Nephron (organoid): Measurements from ENCODE around the gene RIPOR1.

Source experiments
- H3K27ac Mint-ChIP-seq, 3 experiments: 2 replicates each; pipeline ENCODE4 v1.8.0; 2020; ENCODE audit warnings: mixed read lengths in 3 of 3, mild to moderate bottlenecking in 2 of 3, moderate library complexity in 1 of 3
- H3K27me3 Mint-ChIP-seq: 2 replicates; pipeline ENCODE4 v1.8.0; 2021; ENCODE audit warnings: low read depth, mild to moderate bottlenecking, moderate library complexity, mixed read lengths
- H3K36me3 Mint-ChIP-seq: 2 replicates; pipeline ENCODE4 v1.8.0; 2020; ENCODE audit warnings: low read depth, mixed read lengths
- H3K4me1 Mint-ChIP-seq: 2 replicates; pipeline ENCODE4 v1.8.0; 2020; ENCODE audit warnings: mixed read lengths
- H3K4me3 Mint-ChIP-seq, 3 experiments: 2 replicates each; pipeline ENCODE4 v1.8.0; 2020; ENCODE audit warnings: mild to moderate bottlenecking in 3 of 3, mixed read lengths in 3 of 3, moderate library complexity in 2 of 3
- H3K9me3 Mint-ChIP-seq: 2 replicates; pipeline ENCODE4 v1.8.0; 2020; ENCODE audit warnings: mixed read lengths
- TF ChIP-seq, protein P1 (sequence below), 3 experiments: fragments of 200-600 bp; sonication (generic); IDR thresholded peaks; one replicate each; pipeline ENCODE4 v1.5.0; 2021; ENCODE audit warnings: antibody characterized with exemption in 3 of 3; ENCODE audit not compliant: unreplicated experiment in 3 of 3

RIPOR1 gene

DNA sequence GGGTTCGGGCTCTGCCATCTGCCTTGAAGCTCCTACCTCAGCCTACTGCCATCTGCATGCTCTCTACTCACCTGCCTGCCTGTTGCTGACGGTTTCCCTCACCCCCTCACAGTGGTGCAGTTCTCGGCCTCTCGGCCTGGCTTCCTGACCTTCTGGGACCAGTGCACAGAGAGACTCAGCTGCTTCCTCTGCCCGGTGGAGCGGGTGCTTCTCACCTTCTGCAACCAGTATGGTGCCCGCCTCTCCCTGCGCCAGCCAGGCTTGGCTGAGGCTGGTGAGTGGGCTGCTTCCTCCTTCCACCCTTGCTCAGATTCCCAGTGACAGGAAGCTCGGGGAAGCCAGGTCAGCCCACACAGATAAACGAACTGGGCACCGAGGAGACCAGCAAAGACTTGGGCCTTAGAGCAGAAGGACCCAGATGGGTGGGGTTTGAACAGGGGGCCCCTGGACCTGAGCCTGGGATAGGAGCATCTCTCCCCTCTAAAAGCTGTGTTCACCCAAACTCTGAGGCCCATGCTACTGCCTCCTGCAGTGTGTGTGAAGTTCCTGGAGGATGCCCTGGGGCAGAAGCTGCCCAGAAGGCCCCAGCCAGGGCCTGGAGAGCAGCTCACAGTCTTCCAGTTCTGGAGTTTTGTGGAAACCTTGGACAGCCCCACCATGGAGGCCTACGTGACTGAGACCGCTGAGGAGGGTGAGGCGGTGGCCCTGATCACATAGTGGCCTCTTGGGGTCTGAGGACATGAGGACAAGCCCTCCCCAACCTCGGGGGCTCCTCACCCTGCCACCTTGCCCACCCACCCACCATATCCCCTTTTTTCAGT, 16.4 kb downstream of the RIPOR1 start:
- peaks cover 39% of the 10 kb centered on the region for H3K36me3 Mint-ChIP-seq
- H3K9me3 Mint-ChIP-seq = no peaks in the 10 kb centered on the region
- H3K4me3 Mint-ChIP-seq = no peak overlapping the region

DNA sequence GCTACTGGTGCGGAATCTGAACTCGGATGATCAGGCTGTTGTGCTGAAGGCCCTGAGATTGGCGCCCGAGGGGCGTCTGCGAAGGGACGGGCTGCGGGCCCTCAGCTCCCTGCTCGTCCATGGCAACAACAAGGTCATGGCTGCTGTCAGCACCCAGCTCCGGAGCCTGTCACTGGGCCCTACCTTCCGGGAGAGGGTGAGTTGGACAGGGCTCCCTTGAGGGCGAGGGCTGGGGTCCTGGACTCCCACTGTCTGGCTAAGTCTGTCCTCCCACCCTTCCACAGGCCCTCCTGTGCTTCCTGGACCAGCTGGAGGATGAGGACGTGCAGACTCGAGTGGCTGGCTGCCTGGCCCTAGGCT, 17.0 kb downstream of the RIPOR1 start:
- Mint-ChIP-seq H3K27ac (no peak overlapping the region), H3K27me3 (peaks cover 3% of the 10 kb centered on the region), H3K9me3 (no peaks in the 10 kb centered on the region), H3K36me3 (peaks cover 34% of the 10 kb centered on the region), H3K4me3 (no peak overlapping the region), H3K4me1 (no peaks in the 10 kb centered on the region)
- TF ChIP-seq, protein P1, sequence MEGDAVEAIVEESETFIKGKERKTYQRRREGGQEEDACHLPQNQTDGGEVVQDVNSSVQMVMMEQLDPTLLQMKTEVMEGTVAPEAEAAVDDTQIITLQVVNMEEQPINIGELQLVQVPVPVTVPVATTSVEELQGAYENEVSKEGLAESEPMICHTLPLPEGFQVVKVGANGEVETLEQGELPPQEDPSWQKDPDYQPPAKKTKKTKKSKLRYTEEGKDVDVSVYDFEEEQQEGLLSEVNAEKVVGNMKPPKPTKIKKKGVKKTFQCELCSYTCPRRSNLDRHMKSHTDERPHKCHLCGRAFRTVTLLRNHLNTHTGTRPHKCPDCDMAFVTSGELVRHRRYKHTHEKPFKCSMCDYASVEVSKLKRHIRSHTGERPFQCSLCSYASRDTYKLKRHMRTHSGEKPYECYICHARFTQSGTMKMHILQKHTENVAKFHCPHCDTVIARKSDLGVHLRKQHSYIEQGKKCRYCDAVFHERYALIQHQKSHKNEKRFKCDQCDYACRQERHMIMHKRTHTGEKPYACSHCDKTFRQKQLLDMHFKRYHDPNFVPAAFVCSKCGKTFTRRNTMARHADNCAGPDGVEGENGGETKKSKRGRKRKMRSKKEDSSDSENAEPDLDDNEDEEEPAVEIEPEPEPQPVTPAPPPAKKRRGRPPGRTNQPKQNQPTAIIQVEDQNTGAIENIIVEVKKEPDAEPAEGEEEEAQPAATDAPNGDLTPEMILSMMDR (IDR thresholded peaks at IDR 0.05; ENCODE audit: unreplicated experiment in 3 of 3) = no peak

More for the DNA sequence above, 16.4 kb downstream of the RIPOR1 start:
- peaks cover 5% of the 10 kb centered on the region for H3K27me3 Mint-ChIP-seq
- H3K4me1 Mint-ChIP-seq = no peaks in the 10 kb centered on the region
- TF ChIP-seq, protein P1 (IDR thresholded peaks at IDR 0.05; ENCODE audit: unreplicated experiment in 3 of 3) = no peak
- no peak overlapping the region for H3K27ac Mint-ChIP-seq

DNA sequence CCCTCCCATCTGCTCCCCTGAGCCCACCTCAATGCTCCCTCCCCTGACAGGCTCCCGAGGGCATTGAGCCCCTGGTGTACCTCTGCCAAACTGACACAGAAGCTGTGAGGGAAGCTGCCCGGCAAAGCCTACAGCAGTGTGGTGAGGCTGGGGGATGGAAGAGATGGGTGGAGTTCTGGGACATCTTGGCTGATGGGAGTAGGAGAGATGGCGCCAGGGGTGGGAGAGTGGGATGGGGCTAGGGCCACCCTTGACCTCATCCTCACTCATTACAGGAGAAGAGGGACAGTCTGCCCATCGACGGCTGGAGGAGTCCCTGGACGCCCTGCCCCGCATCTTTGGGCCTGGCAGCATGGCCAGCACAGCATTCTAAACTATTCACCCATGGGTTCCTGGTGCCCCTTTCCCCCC, 17.5 kb downstream of the RIPOR1 start:
- Mint-ChIP-seq H3K36me3 (peaks cover 30% of the 10 kb centered on the region), H3K27me3 (no peaks in the 10 kb centered on the region), H3K4me3 (no peak overlapping the region), H3K27ac (no peak overlapping the region), H3K9me3 (no peaks in the 10 kb centered on the region), H3K4me1 (no peaks in the 10 kb centered on the region)
- TF ChIP-seq, protein P1 (IDR thresholded peaks at IDR 0.05; ENCODE audit: unreplicated experiment in 3 of 3) = no peak

DNA sequence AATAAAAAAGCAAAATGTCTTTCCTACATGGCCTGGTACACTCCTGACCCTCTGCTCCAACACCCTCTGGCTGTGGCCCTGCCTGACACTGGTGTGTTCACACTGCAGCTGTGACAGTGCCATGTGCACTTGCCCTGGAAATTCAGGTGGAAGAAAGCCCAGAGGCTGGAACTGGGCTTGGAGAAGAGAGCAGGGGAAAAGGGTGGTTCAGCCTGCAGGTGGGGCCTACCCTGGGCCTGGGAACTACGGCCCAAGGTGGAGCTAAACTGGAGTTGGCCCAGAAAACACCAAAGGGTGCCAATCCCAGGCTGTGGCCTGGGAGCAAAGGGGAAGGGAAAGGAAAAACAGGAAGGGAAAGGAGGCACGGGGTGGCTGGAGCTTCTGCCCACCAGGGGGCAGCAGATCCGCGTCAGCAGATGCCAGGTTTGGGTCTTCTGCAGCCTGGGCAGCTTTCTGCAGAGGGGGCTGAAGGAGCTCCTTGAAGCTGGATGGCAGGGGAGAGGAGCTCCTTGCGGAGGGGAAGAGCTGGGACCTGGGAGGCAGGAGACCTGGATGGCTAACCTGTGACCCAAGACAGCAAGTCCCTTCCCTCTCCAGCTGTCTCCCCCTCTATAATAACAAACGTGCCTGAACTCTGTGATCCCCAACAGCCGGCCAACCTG, 18.3 kb downstream of the RIPOR1 start:
- Mint-ChIP-seq H3K27me3 (no peaks in the 10 kb centered on the region), H3K9me3 (no peaks in the 10 kb centered on the region), H3K27ac (peak overlapping the region in 1 of 3 experiments; percentile 15), H3K36me3 (peaks cover 28% of the 10 kb centered on the region), H3K4me3 (no peak overlapping the region), H3K4me1 (no peaks in the 10 kb centered on the region)
- TF ChIP-seq, protein P1 (IDR thresholded peaks at IDR 0.05; ENCODE audit: unreplicated experiment in 3 of 3) = peak; percentile 82 to 89 (median 83)

DNA sequence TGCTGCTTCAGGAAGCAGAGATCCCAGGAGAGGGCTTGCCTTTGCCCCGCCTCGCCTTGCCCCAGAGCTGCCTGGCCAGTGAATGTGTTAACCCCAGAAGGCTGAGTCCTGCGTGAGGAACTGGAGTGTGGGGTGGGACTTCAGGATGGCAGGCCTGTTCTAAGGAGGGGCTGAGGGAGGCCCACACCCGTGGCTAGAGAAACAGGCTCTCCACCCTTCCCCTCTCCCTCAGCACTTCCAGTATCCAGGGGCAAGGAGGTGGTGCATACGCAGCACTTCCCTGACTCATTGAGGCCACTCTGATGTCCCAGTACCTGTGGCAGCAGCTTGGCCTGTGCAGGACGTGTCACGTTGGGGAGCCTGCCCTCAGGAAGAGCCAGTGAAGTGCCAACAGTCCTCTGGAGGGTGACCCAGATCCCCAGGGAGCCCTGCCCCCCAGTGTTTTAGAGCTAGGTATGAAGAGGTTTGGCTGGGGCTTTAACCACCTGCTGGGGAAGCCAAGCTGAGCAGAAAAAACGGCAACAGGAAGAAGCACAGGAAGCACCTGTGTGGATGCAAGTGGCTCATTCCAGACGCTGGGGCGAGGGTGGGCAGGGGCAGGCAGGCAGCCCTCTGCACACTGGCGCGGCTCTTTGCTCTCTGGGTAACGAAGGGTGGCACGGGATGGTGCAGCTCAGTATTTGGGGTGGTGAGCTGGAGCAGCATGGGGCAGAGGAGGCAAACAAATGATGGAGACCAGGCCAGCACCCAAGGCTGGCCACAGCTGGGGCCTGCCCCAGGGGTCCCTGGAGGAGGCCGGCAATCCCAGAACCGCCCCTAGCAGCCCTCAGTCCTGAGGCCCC, 19.0 kb downstream of the RIPOR1 start:
- no peaks in the 10 kb centered on the region for H3K9me3 Mint-ChIP-seq
- TF ChIP-seq, protein P1 (IDR thresholded peaks at IDR 0.05; ENCODE audit: unreplicated experiment in 3 of 3) = no peak
- H3K27ac Mint-ChIP-seq = no peak overlapping the region
- peaks cover 7% of the 10 kb centered on the region for H3K4me1 Mint-ChIP-seq
- no peaks in the 10 kb centered on the region for H3K27me3 Mint-ChIP-seq
- peaks cover 23% of the 10 kb centered on the region for H3K36me3 Mint-ChIP-seq
- no peak overlapping the region for H3K4me3 Mint-ChIP-seq
